ENCODE measurements around the gene GAL3ST2. TPM values are rescaled to one million over a fixed set of nuclear protein-coding genes. Genes with fewer than 3 reads are reported as not detected.

The GAL3ST2 gene
- total and polyA plus RNA-seq, 4 experiments from 2014 or later = 0.14 to 0.39 TPM; not detected in 2

GRCh38 chr2:241811201-241811951 is 34.8 kb downstream of the GAL3ST2 start:
- no peak for DNase-seq
- Mint-ChIP-seq H3K4me3 (no peak overlapping the region), H3K4me1 (no peaks in the 10 kb centered on the region), H3K9me3 (no peaks in the 10 kb centered on the region), H3K36me3 (no peaks in the 10 kb centered on the region), H3K27me3 (no peaks in the 10 kb centered on the region), H3K27ac (no peak overlapping the region)
- H3K36me3 ChIP-seq (ENCODE audit: insufficient read depth, low read length) = no peaks in the 10 kb centered on the region
- no peaks in the 10 kb centered on the region for H3K27me3 ChIP-seq (ENCODE audit: insufficient read depth, low read length)
- ChIA-PET CTCF (ENCODE audit: partially characterized antibody) (no interaction called here), POLR2A (ENCODE audit: partially characterized antibody) (no interaction called here)
- intact Hi-C loops (cut with micrococcal nuclease) = no loop called here
- no peak overlapping the region for H3K4me3 ChIP-seq (ENCODE audit: low read length in 2 of 2)
- no peak overlapping the region for H3K27ac ChIP-seq (ENCODE audit: low read depth, low read length)
- no peaks in the 10 kb centered on the region for H3K9me3 ChIP-seq (ENCODE audit: control insufficient read depth in 1 of 2, low read length in 2 of 2)
- no peaks in the 10 kb centered on the region for H3K4me1 ChIP-seq (ENCODE audit: insufficient read depth, low read length)

GRCh38 chr2:241811952-241812729 is 35.5 kb downstream of the GAL3ST2 start:
- Mint-ChIP-seq H3K4me1 (no peaks in the 10 kb centered on the region), H3K9me3 (no peaks in the 10 kb centered on the region), H3K27ac (no peak overlapping the region), H3K4me3 (no peak overlapping the region), H3K36me3 (no peaks in the 10 kb centered on the region), H3K27me3 (no peaks in the 10 kb centered on the region)
- intact Hi-C loops (cut with micrococcal nuclease) = no loop called here
- POLR2A ChIA-PET (ENCODE audit: partially characterized antibody) = no interaction called here
- CTCF ChIA-PET (ENCODE audit: partially characterized antibody) = no interaction called here
- H3K36me3 ChIP-seq (ENCODE audit: insufficient read depth, low read length) = no peaks in the 10 kb centered on the region
- no peak for DNase-seq
- no peak overlapping the region for H3K27ac ChIP-seq (ENCODE audit: low read depth, low read length)
- peaks cover 5% of the 10 kb centered on the region for H3K4me1 ChIP-seq (ENCODE audit: insufficient read depth, low read length)
- no peaks in the 10 kb centered on the region for H3K27me3 ChIP-seq (ENCODE audit: insufficient read depth, low read length)
- H3K4me3 ChIP-seq (ENCODE audit: low read length in 2 of 2) = no peak overlapping the region
- H3K9me3 ChIP-seq (ENCODE audit: control insufficient read depth in 1 of 2, low read length in 2 of 2) = no peaks in the 10 kb centered on the region

- Histone ChIP-seq H3K27ac (ENCODE audit: low read depth, low read length) (no peak overlapping the region), H3K9me3 (ENCODE audit: control insufficient read depth in 1 of 2, low read length in 2 of 2) (no peaks in the 10 kb centered on the region), H3K27me3 (ENCODE audit: insufficient read depth, low read length) (no peaks in the 10 kb centered on the region), H3K4me1 (ENCODE audit: insufficient read depth, low read length) (peaks cover 9% of the 10 kb centered on the region), H3K36me3 (ENCODE audit: insufficient read depth, low read length) (no peaks in the 10 kb centered on the region), H3K4me3 (ENCODE audit: low read length in 2 of 2) (no peak overlapping the region)
- no peak for DNase-seq
- no peaks in the 10 kb centered on the region for H3K27me3 Mint-ChIP-seq
- ChIA-PET CTCF (ENCODE audit: partially characterized antibody) (no interaction called here), POLR2A (ENCODE audit: partially characterized antibody) (no interaction called here)
- H3K9me3 Mint-ChIP-seq = no peaks in the 10 kb centered on the region
- no peaks in the 10 kb centered on the region for H3K36me3 Mint-ChIP-seq
- H3K4me3 Mint-ChIP-seq = no peak overlapping the region
- intact Hi-C loops (cut with micrococcal nuclease) = no loop called here
- H3K27ac Mint-ChIP-seq = peak overlapping the region in 4 of 7 donors; percentile 16 to 75 (median 26)
- peaks cover 0 to 7% (median 6%) of the 10 kb centered on the region in 4 donors for H3K4me1 Mint-ChIP-seq
Observed at GRCh38 chr2:241812730-241813643, 36.4 kb downstream of the GAL3ST2 start.

GRCh38 chr2:241813644-241814392 is 37.2 kb downstream of the GAL3ST2 start:
- no peaks in the 10 kb centered on the region for H3K27me3 Mint-ChIP-seq

GRCh38 chr2:241814393-241814642 is 37.7 kb downstream of the GAL3ST2 start:
- Histone ChIP-seq H3K27ac (ENCODE audit: low read depth, low read length) (no peak overlapping the region), H3K27me3 (ENCODE audit: insufficient read depth, low read length) (no peaks in the 10 kb centered on the region), H3K9me3 (ENCODE audit: control insufficient read depth in 1 of 2, low read length in 2 of 2) (no peaks in the 10 kb centered on the region), H3K4me1 (ENCODE audit: insufficient read depth, low read length) (peaks cover 9% of the 10 kb centered on the region), H3K4me3 (ENCODE audit: low read length in 2 of 2) (no peak overlapping the region), H3K36me3 (ENCODE audit: insufficient read depth, low read length) (no peaks in the 10 kb centered on the region)
- no peak for DNase-seq
- intact Hi-C loops (cut with micrococcal nuclease) = no loop called here
- ChIA-PET POLR2A (ENCODE audit: partially characterized antibody) (no interaction called here), CTCF (ENCODE audit: partially characterized antibody) (no interaction called here)
- Mint-ChIP-seq H3K27me3 (no peaks in the 10 kb centered on the region), H3K9me3 (no peaks in the 10 kb centered on the region), H3K27ac (no peak overlapping the region), H3K4me1 (peaks cover 0 to 7% (median 6%) of the 10 kb centered on the region in 4 donors), H3K36me3 (no peaks in the 10 kb centered on the region), H3K4me3 (no peak overlapping the region)

More at GRCh38 chr2:241813644-241814392, 37.2 kb downstream of the GAL3ST2 start:
- Mint-ChIP-seq H3K36me3 (no peaks in the 10 kb centered on the region), H3K4me1 (peaks cover 0 to 7% (median 6%) of the 10 kb centered on the region in 4 donors), H3K4me3 (no peak overlapping the region), H3K9me3 (no peaks in the 10 kb centered on the region), H3K27ac (peak overlapping the region in 4 of 7 donors; percentile 16 to 75 (median 67))
- DNase-seq = peak; percentile 17 to 77 (median 47)
- intact Hi-C loops (cut with micrococcal nuclease) = no loop called here
- Histone ChIP-seq H3K36me3 (ENCODE audit: insufficient read depth, low read length) (no peaks in the 10 kb centered on the region), H3K4me1 (ENCODE audit: insufficient read depth, low read length) (peaks cover 9% of the 10 kb centered on the region), H3K27me3 (ENCODE audit: insufficient read depth, low read length) (no peaks in the 10 kb centered on the region), H3K27ac (ENCODE audit: low read depth, low read length) (no peak overlapping the region), H3K4me3 (ENCODE audit: low read length in 2 of 2) (no peak overlapping the region), H3K9me3 (ENCODE audit: control insufficient read depth in 1 of 2, low read length in 2 of 2) (no peaks in the 10 kb centered on the region)
- ChIA-PET POLR2A (ENCODE audit: partially characterized antibody) (no interaction called here), CTCF (ENCODE audit: partially characterized antibody) (no interaction called here)

- Histone ChIP-seq H3K4me3 (ENCODE audit: low read length in 2 of 2) (no peak overlapping the region), H3K36me3 (ENCODE audit: insufficient read depth, low read length) (no peaks in the 10 kb centered on the region), H3K27me3 (ENCODE audit: insufficient read depth, low read length) (no peaks in the 10 kb centered on the region), H3K27ac (ENCODE audit: low read depth, low read length) (no peak overlapping the region), H3K9me3 (ENCODE audit: control insufficient read depth in 1 of 2, low read length in 2 of 2) (no peaks in the 10 kb centered on the region), H3K4me1 (ENCODE audit: insufficient read depth, low read length) (peaks cover 9% of the 10 kb centered on the region)
- no peak for DNase-seq
- Mint-ChIP-seq H3K9me3 (no peaks in the 10 kb centered on the region), H3K27ac (peak overlapping the region in 3 of 7 donors; percentile 19 to 57 (median 36)), H3K4me1 (peaks cover 0 to 7% (median 6%) of the 10 kb centered on the region in 4 donors), H3K27me3 (no peaks in the 10 kb centered on the region), H3K36me3 (no peaks in the 10 kb centered on the region), H3K4me3 (no peak overlapping the region)
- intact Hi-C loops (cut with micrococcal nuclease) = no loop called here
- ChIA-PET CTCF (ENCODE audit: partially characterized antibody) (no interaction called here), POLR2A (ENCODE audit: partially characterized antibody) (no interaction called here)
Observed at GRCh38 chr2:241814643-241815476, 38.2 kb downstream of the GAL3ST2 start.
